Kidney capillary endothelial cell (primary cell): ENCODE results near the gene CRY2.
A peak's percentile ranks its signal among the peaks of the same experiment; 100 is the strongest.

Source experiments
- DNase-seq: peaks from one replicate; pipeline ENCODE4 v3.0.0-alpha.2; 2018; ENCODE audit warnings: low spot score

The CRY2 gene

GRCh38 chr11:45848654-45849081 is 1.4 kb downstream of the CRY2 start:
- no peak for DNase-seq

GRCh38 chr11:45850446-45850845 is 3.2 kb downstream of the CRY2 start:
- DNase-seq = no peak

GRCh38 chr11:45851228-45851627 is 4.0 kb downstream of the CRY2 start:
- DNase-seq = no peak

GRCh38 chr11:45852018-45852711 is 4.9 kb downstream of the CRY2 start:
- no peak for DNase-seq

GRCh38 chr11:45852712-45853101 is 5.4 kb downstream of the CRY2 start:
- no peak for DNase-seq

- DNase-seq = no peak
Measured at GRCh38 chr11:45853332-45854219, 6.3 kb downstream of the CRY2 start.

- no peak for DNase-seq
Measured at GRCh38 chr11:45855308-45855707, 8.0 kb downstream of the CRY2 start.

- DNase-seq = no peak
Measured at GRCh38 chr11:45856044-45856468, 8.8 kb downstream of the CRY2 start.

- DNase-seq = peak; percentile 75
Measured at GRCh38 chr11:45857961-45858474, 10.7 kb downstream of the CRY2 start.

GRCh38 chr11:45858751-45859398 is 11.6 kb downstream of the CRY2 start:
- DNase-seq = no peak

GRCh38 chr11:45859661-45860140 is 12.4 kb downstream of the CRY2 start:
- DNase-seq = peak; percentile 72

- no peak for DNase-seq
Measured at GRCh38 chr11:45860348-45860747, 13.1 kb downstream of the CRY2 start.

- no peak for DNase-seq
Measured at GRCh38 chr11:45860764-45861510, 13.7 kb downstream of the CRY2 start.

GRCh38 chr11:45864041-45864440 is 16.8 kb downstream of the CRY2 start:
- DNase-seq = no peak

- no peak for DNase-seq
Measured at GRCh38 chr11:45869551-45869950, 22.3 kb downstream of the CRY2 start.

GRCh38 chr11:45870706-45871105 is 23.4 kb downstream of the CRY2 start:
- no peak for DNase-seq

- DNase-seq = no peak
Measured at GRCh38 chr11:45871638-45872037, 24.4 kb downstream of the CRY2 start.

- DNase-seq = peak; percentile 50
Measured at GRCh38 chr11:45872651-45873356, 25.5 kb downstream of the CRY2 start.

GRCh38 chr11:45876401-45876800 is 29.1 kb downstream of the CRY2 start:
- DNase-seq = no peak

GRCh38 chr11:45877221-45877620 is 29.9 kb downstream of the CRY2 start:
- DNase-seq = no peak

- DNase-seq = no peak
Measured at GRCh38 chr11:45877845-45878244, 30.6 kb downstream of the CRY2 start.
